Measurements from ENCODE around the gene ANG.
A peak's percentile ranks its signal among the peaks of the same experiment; 100 is the strongest.

ANG gene

DNA sequence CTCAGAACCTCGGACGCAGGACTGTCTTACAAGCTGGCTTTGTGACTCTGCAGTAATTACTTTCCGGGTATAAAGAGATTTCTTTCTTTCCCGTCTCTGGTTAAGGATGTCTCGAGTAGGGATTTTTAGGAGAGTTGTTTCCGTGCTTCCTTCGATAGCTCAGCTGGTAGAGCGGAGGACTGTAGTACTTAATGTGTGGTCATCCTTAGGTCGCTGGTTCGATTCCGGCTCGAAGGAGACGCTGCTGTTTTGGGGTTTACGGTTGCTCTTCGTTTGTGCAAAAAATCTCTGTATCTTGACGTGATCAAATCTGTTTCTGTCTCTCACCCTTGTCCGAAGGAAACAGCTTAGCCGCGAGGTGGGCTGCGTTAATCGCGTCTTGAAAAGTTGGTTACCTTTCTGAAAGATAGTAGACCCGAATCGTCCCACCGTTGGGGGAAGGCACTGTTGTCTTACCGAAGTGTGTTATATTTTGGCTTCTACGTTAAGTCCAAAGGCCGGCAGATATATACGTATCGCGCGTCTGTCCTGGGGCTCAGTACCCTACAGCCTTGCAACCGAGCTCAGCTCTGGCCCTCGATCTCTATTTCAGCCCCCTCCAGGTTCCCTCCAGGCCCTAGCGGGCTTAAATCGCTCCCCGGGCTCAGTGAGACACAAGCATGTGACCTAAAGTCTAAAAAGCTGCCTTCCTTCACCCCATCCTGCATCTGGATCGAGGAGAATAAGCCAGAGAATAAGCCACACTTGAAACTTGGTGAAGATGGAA is 5.3 kb upstream of the ANG start:
- Histone ChIP-seq H2AFZ (ENCODE audit: low read depth, low read length) (no peak overlapping the region), H3K18ac (ENCODE audit: low read depth in 1 of 2, low read length in 2 of 2) (peak overlapping the region; percentile 84 to 97), H2BK12ac (ENCODE audit: low read length in 2 of 2) (no peak overlapping the region), H2BK15ac (ENCODE audit: low read depth, poor library complexity, severe bottlenecking) (peak overlapping the region; percentile 97), H2BK5ac (ENCODE audit: low read depth, low read length, poor library complexity, severe bottlenecking) (no peak overlapping the region), H3K36me3 (ENCODE audit: control insufficient read depth in 1 of 2, insufficient read depth in 2 of 2, low read depth in 1 of 2, low read length in 2 of 2) (no peaks in the 10 kb centered on the region), H4K8ac (ENCODE audit: low read length) (peak overlapping the region; percentile 94), H3K4me1 (ENCODE audit: control insufficient read depth, insufficient read depth, low read depth, low read length) (peaks cover 2% of the 10 kb centered on the region), H3K14ac (ENCODE audit: low read length in 2 of 2) (peak overlapping the region in 1 of 2 experiments; percentile 36), H2BK120ac (ENCODE audit: low read depth, low read length) (peak overlapping the region; percentile 54), H3K9me3 (ENCODE audit: control insufficient read depth, low read length) (no peaks in the 10 kb centered on the region), H3K4ac (ENCODE audit: low read depth in 1 of 2, low read length in 2 of 2) (peak overlapping the region; percentile 92 to 94), H3K27ac (ENCODE audit: low read length, poor library complexity, severe bottlenecking) (peak overlapping the region; percentile 96), H2AK5ac (ENCODE audit: low read length, severe bottlenecking) (peak overlapping the region; percentile 47), H3K4me3 (ENCODE audit: insufficient read depth in 1 of 2, low read depth in 1 of 2, low read length in 2 of 2) (peak overlapping the region; percentile 70 to 93), H3K4me2 (ENCODE audit: low read length, poor library complexity, severe bottlenecking) (peak overlapping the region; percentile 83), H3K9ac (ENCODE audit: low read length) (peak overlapping the region; percentile 100), H3K23ac (ENCODE audit: low read length in 2 of 2) (no peak overlapping the region), H4K91ac (ENCODE audit: low read length) (peak overlapping the region; percentile 92), H3K27me3 (ENCODE audit: control insufficient read depth in 1 of 2, insufficient read depth in 1 of 2, low read length in 2 of 2) (no peaks in the 10 kb centered on the region), H3K79me1 (replicated peaks; ENCODE audit: low read length, poor library complexity, severe bottlenecking) (peaks cover 6% of the 10 kb centered on the region)
- DNase-seq = peak; percentile 93
- WGBS = 0% methylated on average over 34 of the region's 38 CpGs

DNA sequence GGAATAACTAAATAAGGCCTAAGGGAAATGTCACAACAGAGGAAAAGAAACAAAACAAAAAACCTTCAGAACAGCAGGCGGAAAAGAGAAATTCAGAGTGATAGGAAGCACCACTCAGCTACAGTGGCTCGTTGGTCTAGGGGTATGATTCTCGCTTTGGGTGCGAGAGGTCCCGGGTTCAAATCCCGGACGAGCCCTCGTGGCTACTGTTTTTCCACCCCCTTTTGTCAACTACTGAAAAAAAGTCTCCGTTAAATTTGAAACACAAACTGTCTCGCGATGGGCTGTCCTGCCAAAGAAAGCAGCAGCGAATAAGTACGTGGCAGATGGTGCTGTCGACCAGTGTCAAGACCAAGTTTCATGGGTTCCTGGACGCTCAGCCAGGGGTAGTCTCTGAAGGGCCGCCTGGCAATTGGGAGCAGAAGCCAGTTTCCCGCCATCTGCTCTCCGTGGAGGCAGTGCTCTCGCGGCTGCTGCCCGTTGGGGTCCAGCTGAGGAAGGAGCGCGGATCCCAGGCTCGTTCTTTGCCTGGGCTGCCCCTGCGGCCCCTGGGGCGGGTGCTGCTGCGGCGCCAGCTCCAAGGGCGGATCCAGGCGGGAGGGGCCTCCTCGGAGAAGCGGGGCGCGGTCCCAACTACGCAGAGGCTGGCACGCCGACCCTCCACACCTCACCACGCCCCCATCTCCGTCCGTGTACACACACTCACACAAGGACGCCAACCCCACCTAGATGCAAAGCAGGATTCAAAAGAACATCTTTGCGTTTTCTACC is 4.5 kb upstream of the ANG start, which contains the start of gene RNASE4:
RNASE4 (plus strand) TSS at position 670 of the 771 bp plus-strand sequence. CDS start 14,812 bp downstream, outside the sequence.
- H3K4ac ChIP-seq (ENCODE audit: low read depth in 1 of 2, low read length in 2 of 2) = peak within 1 kb of the TSS; percentile 78 to 94
- H4K8ac ChIP-seq (ENCODE audit: low read length) = peak within 1 kb of the TSS; percentile 82
- H3K9ac ChIP-seq (ENCODE audit: low read length) = peak within 1 kb of the TSS; percentile 100
- peak within 1 kb of the TSS in 1 of 2 experiments; percentile 29 for H2BK12ac ChIP-seq (ENCODE audit: low read length in 2 of 2)
- peak within 1 kb of the TSS; percentile 73 to 93 for H3K4me3 ChIP-seq (ENCODE audit: insufficient read depth in 1 of 2, low read depth in 1 of 2, low read length in 2 of 2)
- H3K18ac ChIP-seq (ENCODE audit: low read depth in 1 of 2, low read length in 2 of 2) = peak within 1 kb of the TSS; percentile 67 to 84
- peak within 1 kb of the TSS; percentile 39 for H2BK120ac ChIP-seq (ENCODE audit: low read depth, low read length)
- peak within 1 kb of the TSS; percentile 96 for H3K27ac ChIP-seq (ENCODE audit: low read length, poor library complexity, severe bottlenecking)
- peaks cover 6% of the 10 kb centered on the region for H3K79me1 ChIP-seq (replicated peaks; ENCODE audit: low read length, poor library complexity, severe bottlenecking)
- peak within 1 kb of the TSS in 1 of 2 experiments; percentile 53 for H3K14ac ChIP-seq (ENCODE audit: low read length in 2 of 2)
- peak within 1 kb of the TSS; percentile 54 for H2AFZ ChIP-seq (ENCODE audit: low read depth, low read length)
- H3K23ac ChIP-seq (ENCODE audit: low read length in 2 of 2) = no peak within 1 kb of the TSS
- no peaks in the 10 kb centered on the region for H3K9me3 ChIP-seq (ENCODE audit: control insufficient read depth, low read length)
- H3K27me3 ChIP-seq (ENCODE audit: control insufficient read depth in 1 of 2, insufficient read depth in 1 of 2, low read length in 2 of 2) = no peaks in the 10 kb centered on the region
- peak within 1 kb of the TSS; percentile 88 for H4K91ac ChIP-seq (ENCODE audit: low read length)
- 1% methylated on average over 35 of the region's 42 CpGs for WGBS
- peaks cover 2% of the 10 kb centered on the region for H3K4me1 ChIP-seq (ENCODE audit: control insufficient read depth, insufficient read depth, low read depth, low read length)
- H2AK5ac ChIP-seq (ENCODE audit: low read length, severe bottlenecking) = peak within 1 kb of the TSS; percentile 47
- H2BK5ac ChIP-seq (ENCODE audit: low read depth, low read length, poor library complexity, severe bottlenecking) = peak within 1 kb of the TSS; percentile 15
- peak; percentile 93 for DNase-seq
- H3K36me3 ChIP-seq (ENCODE audit: control insufficient read depth in 1 of 2, insufficient read depth in 2 of 2, low read depth in 1 of 2, low read length in 2 of 2) = no peaks in the 10 kb centered on the region
- H3K4me2 ChIP-seq (ENCODE audit: low read length, poor library complexity, severe bottlenecking) = peak within 1 kb of the TSS; percentile 83
- H2BK15ac ChIP-seq (ENCODE audit: low read depth, poor library complexity, severe bottlenecking) = peak within 1 kb of the TSS; percentile 97

DNA sequence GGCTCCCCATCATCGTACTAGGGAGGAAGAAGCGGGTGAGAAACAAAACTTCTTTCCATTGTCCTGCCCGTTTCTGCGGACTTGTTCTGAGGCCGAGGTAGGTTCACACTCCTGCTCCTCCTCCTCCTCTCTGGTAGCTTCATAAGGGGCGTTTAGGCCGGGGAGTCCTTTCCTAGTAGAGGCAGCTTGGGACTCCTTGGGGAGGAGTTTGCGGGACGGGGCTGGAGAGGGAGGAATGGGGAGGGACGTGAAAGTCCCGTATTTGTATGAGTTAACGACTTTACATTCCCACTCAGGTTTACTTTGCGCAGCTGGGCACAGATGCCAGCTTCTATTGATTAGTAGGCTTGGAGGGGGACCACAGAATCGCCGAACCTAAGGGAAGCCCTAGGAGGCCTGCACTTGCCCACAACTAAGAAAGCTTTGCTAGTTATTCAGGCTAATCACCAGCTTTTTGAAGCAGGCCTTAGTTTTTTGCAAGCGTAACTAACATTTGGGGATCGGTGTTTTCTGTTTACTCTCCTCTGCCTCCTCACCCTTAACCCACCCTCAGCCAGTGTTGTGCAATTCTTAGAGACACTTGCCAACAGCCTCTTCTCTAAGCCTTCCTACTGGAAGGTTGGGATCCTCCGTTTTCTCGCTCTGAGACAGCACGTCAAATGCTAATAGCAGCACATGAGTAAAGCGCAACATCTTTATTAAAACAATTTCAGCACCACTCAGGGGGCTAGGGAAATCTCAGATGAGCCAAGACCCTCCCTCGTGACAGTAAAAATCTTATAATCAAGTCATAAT is 3.7 kb upstream of the ANG start:
- 15% methylated on average over 16 of the region's 22 CpGs for WGBS
- Histone ChIP-seq H3K79me1 (replicated peaks; ENCODE audit: low read length, poor library complexity, severe bottlenecking) (peaks cover 6% of the 10 kb centered on the region), H2BK5ac (ENCODE audit: low read depth, low read length, poor library complexity, severe bottlenecking) (no peak overlapping the region), H3K4me1 (ENCODE audit: control insufficient read depth, insufficient read depth, low read depth, low read length) (peaks cover 2% of the 10 kb centered on the region), H2BK120ac (ENCODE audit: low read depth, low read length) (no peak overlapping the region), H2AK5ac (ENCODE audit: low read length, severe bottlenecking) (no peak overlapping the region), H3K27me3 (ENCODE audit: control insufficient read depth in 1 of 2, insufficient read depth in 1 of 2, low read length in 2 of 2) (no peaks in the 10 kb centered on the region), H3K36me3 (ENCODE audit: control insufficient read depth in 1 of 2, insufficient read depth in 2 of 2, low read depth in 1 of 2, low read length in 2 of 2) (no peaks in the 10 kb centered on the region), H3K4me2 (ENCODE audit: low read length, poor library complexity, severe bottlenecking) (peak overlapping the region; percentile 83), H2BK15ac (ENCODE audit: low read depth, poor library complexity, severe bottlenecking) (no peak overlapping the region), H2BK12ac (ENCODE audit: low read length in 2 of 2) (peak overlapping the region in 1 of 2 experiments; percentile 29), H3K9ac (ENCODE audit: low read length) (peak overlapping the region; percentile 100), H3K23ac (ENCODE audit: low read length in 2 of 2) (no peak overlapping the region), H3K14ac (ENCODE audit: low read length in 2 of 2) (peak overlapping the region in 1 of 2 experiments; percentile 53), H2AFZ (ENCODE audit: low read depth, low read length) (peak overlapping the region; percentile 54), H3K18ac (ENCODE audit: low read depth in 1 of 2, low read length in 2 of 2) (peak overlapping the region; percentile 67 to 84), H3K4ac (ENCODE audit: low read depth in 1 of 2, low read length in 2 of 2) (peak overlapping the region in 1 of 2 experiments; percentile 78), H3K9me3 (ENCODE audit: control insufficient read depth, low read length) (no peaks in the 10 kb centered on the region), H4K91ac (ENCODE audit: low read length) (no peak overlapping the region), H3K4me3 (ENCODE audit: insufficient read depth in 1 of 2, low read depth in 1 of 2, low read length in 2 of 2) (peak overlapping the region; percentile 73 to 93), H4K8ac (ENCODE audit: low read length) (peak overlapping the region; percentile 62), H3K27ac (ENCODE audit: low read length, poor library complexity, severe bottlenecking) (peak overlapping the region; percentile 49)
- peak; percentile 70 for DNase-seq
